ENCODE data around the gene CHCHD4.

CHCHD4 gene

GRCh38 chr3:14148041-14148985 is 23.6 kb upstream of the CHCHD4 start:
- no peak for DNase-seq

- no peak for DNase-seq
These were observed 22.9 kb upstream of the CHCHD4 start for GRCh38 chr3:14147617-14148016.

- DNase-seq: no peak
These were observed 22.4 kb upstream of the CHCHD4 start for GRCh38 chr3:14147066-14147435.

- DNase-seq: no peak
These were observed 21.9 kb upstream of the CHCHD4 start for GRCh38 chr3:14146381-14147065.

GRCh38 chr3:14145670-14146380 is 21.2 kb upstream of the CHCHD4 start:
- DNase-seq: no peak

- DNase-seq: no peak
These were observed 20.6 kb upstream of the CHCHD4 start for GRCh38 chr3:14145236-14145635.

GRCh38 chr3:14144423-14145075 is 19.9 kb upstream of the CHCHD4 start:
- DNase-seq: no peak

- DNase-seq: no peak
These were observed 18.9 kb upstream of the CHCHD4 start for GRCh38 chr3:14143271-14144225.

- DNase-seq: no peak
These were observed 18.0 kb upstream of the CHCHD4 start for GRCh38 chr3:14142567-14143270.

- no peak for DNase-seq
These were observed 17.1 kb upstream of the CHCHD4 start for GRCh38 chr3:14141602-14142341.

GRCh38 chr3:14141144-14141543 is 16.5 kb upstream of the CHCHD4 start:
- DNase-seq: no peak

- DNase-seq: no peak
These were observed 16.0 kb upstream of the CHCHD4 start for GRCh38 chr3:14140668-14141067.

GRCh38 chr3:14139771-14140170 is 15.1 kb upstream of the CHCHD4 start:
- no peak for DNase-seq

GRCh38 chr3:14138878-14139655 is 14.4 kb upstream of the CHCHD4 start:
- DNase-seq: no peak

- DNase-seq: no peak
These were observed 13.6 kb upstream of the CHCHD4 start for GRCh38 chr3:14138109-14138877.

GRCh38 chr3:14137445-14137844 is 12.8 kb upstream of the CHCHD4 start:
- DNase-seq: no peak

GRCh38 chr3:14137004-14137403 is 12.3 kb upstream of the CHCHD4 start:
- no peak for DNase-seq

GRCh38 chr3:14135581-14135980 is 10.9 kb upstream of the CHCHD4 start:
- no peak for DNase-seq

GRCh38 chr3:14134291-14134690 is 9.6 kb upstream of the CHCHD4 start:
- DNase-seq: no peak

Measured in NCI-H187 (cell line).